Measurements from ENCODE around the gene PRKCQ. TPM values are rescaled to one million over a fixed set of nuclear protein-coding genes. Genes with fewer than 3 reads are reported as not detected.

Gene PRKCQ
- total RNA-seq, 1 experiment from 2014 or later = 0.16 TPM

DNA sequence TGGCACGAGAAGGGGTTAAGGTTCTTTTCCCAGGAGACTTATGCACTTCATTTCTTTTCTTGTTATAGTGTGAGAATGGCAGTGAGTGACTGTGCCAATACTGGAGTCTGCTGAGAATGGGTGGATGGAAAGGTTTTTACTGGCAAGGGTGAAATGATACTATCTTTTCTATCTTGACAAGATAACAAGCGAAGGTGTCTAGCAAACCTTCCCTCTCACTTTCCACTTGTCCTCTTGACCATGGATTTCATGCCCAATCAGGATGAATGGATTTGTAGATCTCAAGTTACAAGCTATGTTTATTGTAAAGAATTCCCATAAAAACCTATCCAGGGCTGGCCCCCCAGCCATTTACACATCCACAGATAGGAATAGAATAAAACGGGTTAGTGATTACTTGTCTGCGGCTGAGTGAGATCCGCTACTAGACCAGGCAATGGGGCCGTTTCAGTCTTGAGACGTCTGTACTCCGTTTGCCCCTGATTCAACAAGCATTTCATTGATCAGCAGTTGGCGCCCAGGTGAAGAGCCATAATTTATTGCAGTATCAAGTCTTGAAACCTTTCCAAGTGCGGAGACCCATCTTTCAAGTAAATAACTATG lies 152.6 kb downstream of the PRKCQ start:
- Histone ChIP-seq H3K9me3 (no peaks in the 10 kb centered on the region), H3K27me3 (peaks cover 4% of the 10 kb centered on the region; the same call in 1 of the 2 replicates), H3K4me3 (no peak overlapping the region), H3K36me3 (no peaks in the 10 kb centered on the region)
- DNase-seq = no peak

DNA sequence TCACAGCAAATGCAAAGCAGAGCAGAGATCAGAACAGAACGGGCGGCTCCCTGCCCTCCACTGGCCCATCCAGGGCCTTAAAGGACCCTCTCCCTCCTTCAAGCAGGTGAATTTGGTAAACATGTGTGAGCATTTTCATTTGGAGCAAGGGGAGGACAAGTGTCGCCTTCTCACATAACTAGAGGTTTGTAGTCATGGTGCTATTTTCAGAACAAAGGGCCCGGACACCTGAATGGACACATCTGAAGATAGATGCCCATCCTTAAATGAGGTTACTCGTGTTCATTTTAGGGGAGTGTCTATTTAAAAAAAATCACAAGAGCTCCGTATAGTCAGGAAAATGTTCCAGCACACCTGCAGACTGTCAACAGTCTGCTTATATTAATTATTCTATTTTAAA lies 153.8 kb downstream of the PRKCQ start:
- H3K9me3 ChIP-seq = no peaks in the 10 kb centered on the region
- H3K4me3 ChIP-seq = no peak overlapping the region
- no peak for DNase-seq

DNA sequence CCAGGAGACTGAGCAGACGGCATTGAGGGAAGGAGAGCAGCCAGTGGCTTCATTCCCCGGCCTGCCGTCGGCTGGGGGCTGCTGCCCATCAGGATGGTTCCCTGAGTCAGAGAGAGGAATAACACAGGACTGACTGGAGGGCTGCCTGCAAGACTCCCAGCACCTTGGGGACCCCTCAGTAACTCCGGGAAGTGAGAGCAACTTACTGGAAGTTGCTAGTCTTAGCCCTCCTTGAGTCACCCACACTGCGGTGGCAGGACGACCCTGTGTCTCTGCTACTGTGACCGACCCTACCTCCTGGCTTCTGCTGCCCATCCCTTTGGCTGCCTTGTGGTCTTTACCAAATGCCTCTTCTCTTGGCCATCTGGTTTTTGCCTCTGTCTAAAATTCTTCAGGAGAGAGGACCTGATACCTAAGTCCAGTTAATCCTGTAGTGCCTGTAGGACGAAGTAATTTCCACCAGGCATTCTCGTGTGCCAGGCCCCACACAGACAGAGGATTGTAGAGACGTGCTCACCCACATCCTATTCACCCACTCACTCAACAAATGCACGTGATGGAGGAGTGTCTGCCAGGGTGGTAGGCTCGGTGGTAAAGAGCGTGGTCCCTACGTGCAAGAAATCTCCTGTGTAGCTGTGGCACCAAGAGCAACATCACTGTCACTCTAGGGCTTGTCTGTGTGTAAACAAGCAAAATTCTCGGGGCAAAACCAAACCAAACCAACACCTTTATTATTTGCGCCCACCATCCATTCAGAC lies 156.5 kb downstream of the PRKCQ start:
- no peaks in the 10 kb centered on the region for H3K9me3 ChIP-seq
- H3K27me3 ChIP-seq = peaks cover 5% of the 10 kb centered on the region; the same call in 1 of the 2 replicates
- H3K36me3 ChIP-seq = no peaks in the 10 kb centered on the region
- H3K4me3 ChIP-seq = no peak overlapping the region
- no peak for DNase-seq

More for the DNA sequence above, 153.8 kb downstream of the PRKCQ start:
- Histone ChIP-seq H3K36me3 (no peaks in the 10 kb centered on the region), H3K27me3 (peaks cover 4% of the 10 kb centered on the region; the same call in 1 of the 2 replicates)

DNA sequence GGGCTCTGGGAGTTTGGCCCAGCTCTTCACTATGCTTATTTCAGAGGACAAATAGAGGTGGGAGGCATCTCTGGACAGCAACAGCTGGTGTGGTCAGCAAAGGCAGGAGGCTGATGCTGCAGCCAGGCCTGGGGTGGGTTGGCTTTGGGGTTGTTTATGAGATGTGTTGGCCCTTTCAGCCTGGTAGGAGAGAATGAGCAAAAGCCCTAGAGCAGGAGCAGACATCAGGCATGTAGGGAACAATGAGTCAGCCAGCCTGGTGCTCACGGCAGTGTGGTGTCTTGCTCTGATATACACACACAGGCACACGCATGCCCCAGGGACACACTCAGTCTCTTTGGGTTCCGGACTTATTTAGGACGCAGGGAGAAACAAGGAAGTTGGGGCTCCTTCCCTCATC lies 157.1 kb downstream of the PRKCQ start:
- no peak overlapping the region for H3K4me3 ChIP-seq
- H3K9me3 ChIP-seq = no peaks in the 10 kb centered on the region
- no peaks in the 10 kb centered on the region for H3K36me3 ChIP-seq
- DNase-seq = peak; percentile 38
- peaks cover 10% of the 10 kb centered on the region for H3K27me3 ChIP-seq

DNA sequence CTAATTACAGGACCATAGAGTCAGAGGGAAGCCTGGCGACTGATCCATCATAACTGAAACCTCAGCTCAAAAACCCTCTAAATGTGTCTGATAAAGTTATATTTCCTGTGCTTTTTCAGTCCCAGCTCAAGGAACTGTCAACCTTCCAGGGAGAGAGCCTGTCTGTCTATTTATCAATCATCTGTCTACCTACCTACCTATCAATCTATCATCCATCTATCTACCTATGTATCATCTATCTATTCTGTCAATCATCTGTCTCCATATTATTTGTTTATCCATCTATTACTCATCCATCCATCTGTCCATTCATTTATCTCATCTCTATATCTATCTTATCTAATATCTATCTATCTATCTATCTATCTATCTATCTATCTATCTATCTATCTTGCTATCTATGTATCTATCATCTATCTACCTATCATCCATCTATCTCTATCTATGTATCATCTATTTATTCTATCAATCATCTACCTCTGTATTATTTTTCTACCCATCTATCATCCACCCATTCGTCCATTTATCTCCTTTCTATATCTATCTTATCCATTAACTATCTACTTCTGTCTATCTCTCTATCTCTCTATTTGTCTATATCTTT lies 161.4 kb downstream of the PRKCQ start:
- DNase-seq = no peak
- H3K4me3 ChIP-seq = no peak overlapping the region
- H3K36me3 ChIP-seq = no peaks in the 10 kb centered on the region
- peaks cover 27% of the 10 kb centered on the region for H3K27me3 ChIP-seq
- no peaks in the 10 kb centered on the region for H3K9me3 ChIP-seq

DNA sequence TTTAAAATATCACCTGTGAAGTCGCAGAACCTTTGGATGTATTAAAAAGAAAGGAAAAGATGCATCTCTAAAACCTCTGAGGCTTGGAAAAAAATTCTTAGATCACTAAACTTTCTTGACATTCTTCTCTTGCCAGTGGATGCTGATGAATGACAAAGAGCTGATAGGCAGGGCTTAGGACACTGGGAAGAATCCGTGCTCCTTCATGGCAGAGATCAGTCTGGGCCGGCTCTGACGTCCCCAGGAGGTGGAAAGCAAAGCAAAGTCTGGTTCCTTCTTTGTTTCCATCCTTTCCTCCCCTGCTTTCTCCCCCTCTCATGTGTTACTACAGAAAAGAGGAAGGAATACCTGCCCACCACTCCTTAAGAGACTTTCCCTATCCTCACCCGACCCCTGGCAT lies 161.9 kb downstream of the PRKCQ start:
- Histone ChIP-seq H3K36me3 (no peaks in the 10 kb centered on the region), H3K9me3 (no peaks in the 10 kb centered on the region), H3K4me3 (no peak overlapping the region), H3K27me3 (peaks cover 27% of the 10 kb centered on the region)
- no peak for DNase-seq

DNA sequence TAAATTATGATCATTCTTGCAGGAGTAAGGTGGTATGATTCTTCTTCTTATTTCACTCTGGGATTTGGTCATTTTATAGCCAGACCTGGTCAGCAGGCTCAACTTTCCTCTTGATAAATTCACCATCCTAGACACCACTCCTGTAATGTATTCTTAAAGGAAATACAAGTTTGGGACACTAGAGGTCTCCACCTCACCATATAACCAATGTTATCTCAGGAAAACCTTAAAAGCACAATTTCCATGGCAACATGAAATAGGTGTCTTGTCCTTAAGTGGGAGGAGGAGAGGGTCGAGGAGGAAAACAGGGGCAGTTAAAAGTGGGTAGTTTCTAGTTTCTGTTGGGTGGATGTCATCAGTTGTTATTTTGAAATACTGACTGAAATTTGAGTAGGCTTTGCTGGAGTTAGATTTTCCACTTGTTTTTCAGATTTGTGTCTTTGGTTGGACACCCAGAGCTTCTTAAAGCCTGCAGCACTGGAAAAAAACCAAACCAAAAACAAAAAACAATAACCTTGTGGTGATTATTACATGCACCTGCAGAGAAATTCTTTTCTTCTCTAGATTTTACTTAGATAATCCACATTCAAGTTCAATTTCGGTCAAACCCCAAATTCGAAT lies 163.1 kb downstream of the PRKCQ start:
- Histone ChIP-seq H3K4me3 (no peak overlapping the region), H3K36me3 (no peaks in the 10 kb centered on the region), H3K9me3 (no peaks in the 10 kb centered on the region), H3K27me3 (peaks cover 27% of the 10 kb centered on the region)
- no peak for DNase-seq

DNA sequence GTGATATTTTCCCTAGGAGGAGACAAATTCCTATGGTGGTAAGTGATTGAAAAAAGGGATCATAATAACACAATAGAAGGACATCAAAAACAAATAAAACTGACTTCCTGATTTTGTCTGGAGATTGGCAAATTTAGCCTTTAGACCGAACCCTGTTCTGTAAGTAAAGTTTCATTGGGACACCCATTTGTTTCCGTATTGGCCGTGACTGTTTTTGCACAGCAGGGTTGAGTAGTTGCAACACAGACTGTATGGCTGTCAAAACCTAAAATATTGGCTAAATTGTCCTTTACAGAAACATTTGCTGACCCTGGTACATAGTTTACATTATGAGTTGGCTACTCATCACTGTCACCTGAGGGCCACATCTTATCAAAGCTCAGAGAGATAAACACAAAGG lies 168.6 kb downstream of the PRKCQ start:
- Histone ChIP-seq H3K9me3 (no peaks in the 10 kb centered on the region), H3K36me3 (no peaks in the 10 kb centered on the region), H3K4me3 (no peak overlapping the region), H3K27me3 (peaks cover 10% of the 10 kb centered on the region)
- DNase-seq = no peak

DNA sequence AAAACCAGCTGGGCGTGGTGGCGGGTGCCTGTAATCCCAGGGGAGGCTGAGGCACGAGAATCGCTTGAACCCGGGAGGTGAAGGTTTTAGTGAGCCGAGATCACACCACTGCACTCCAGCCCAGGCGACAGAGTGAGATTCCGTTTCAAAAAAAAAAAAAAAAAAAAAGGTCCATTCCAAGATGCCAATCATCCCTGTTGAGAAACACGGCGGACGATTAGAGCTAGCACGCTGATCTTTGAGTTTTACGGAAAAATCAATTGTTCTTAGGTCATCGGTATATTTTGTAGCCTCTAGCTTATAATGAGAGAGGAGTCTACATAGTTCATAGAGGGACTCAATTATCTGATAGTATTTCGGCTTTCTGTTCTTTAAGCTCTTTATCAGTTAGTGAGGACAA lies 169.2 kb downstream of the PRKCQ start:
- Histone ChIP-seq H3K36me3 (no peaks in the 10 kb centered on the region), H3K4me3 (no peak overlapping the region), H3K27me3 (peaks cover 10% of the 10 kb centered on the region), H3K9me3 (no peaks in the 10 kb centered on the region)
- no peak for DNase-seq

DNA sequence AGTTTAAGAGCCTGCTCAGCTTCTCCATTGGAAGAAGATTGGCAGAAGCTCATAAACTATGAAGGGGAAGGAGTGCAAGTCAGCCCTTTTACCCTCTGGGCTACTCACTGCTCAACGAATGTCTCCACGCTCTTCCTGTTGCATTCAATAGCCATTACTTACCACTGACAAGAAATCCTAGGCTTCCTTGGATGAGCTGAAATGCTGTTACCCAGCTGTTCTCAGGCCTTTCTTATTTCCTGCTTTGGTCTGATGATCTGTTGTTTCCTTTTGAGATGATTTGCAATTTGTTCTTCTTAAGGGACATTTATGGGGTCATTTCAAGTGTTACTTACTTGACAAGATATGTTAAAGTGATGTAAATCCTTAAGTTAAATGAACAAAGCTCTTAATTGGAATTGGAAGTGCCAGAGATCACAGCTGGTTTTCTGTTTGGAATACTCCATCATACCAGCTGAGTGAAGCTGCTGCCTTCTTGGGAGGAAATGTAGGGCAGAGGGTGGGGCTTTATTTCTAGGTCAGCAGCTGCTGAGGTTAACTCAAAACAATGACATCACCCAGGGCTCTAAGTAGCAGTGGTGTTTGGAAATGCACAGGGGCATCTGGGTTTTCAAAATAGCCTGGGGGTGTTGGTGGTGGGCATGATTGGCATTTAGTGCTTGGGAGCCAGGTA lies 170.0 kb downstream of the PRKCQ start:
- peaks cover 10% of the 10 kb centered on the region for H3K27me3 ChIP-seq
- no peak overlapping the region for H3K4me3 ChIP-seq
- peak; percentile 29 for DNase-seq
- no peaks in the 10 kb centered on the region for H3K9me3 ChIP-seq
- H3K36me3 ChIP-seq = no peaks in the 10 kb centered on the region

DNA sequence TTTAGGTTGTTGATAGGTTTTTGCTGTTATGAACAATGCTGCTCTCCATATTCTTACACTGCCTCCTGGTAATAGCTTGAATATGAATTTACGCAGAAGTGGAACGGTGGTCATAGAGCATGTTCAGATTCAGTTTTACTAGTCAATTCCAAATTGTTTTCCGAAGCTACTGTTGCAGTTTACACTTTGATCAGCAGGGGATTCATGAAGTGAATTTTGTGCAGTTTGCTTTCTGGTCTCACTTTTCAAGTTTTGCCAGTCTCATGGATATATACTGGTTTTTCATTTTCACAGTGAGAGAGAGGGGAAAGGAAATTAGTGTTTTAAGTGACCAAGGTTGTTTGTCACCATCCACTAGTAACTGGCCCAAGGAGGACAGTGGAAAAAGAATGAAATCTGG lies 171.3 kb downstream of the PRKCQ start:
- no peak for DNase-seq
- no peaks in the 10 kb centered on the region for H3K36me3 ChIP-seq
- H3K9me3 ChIP-seq = no peaks in the 10 kb centered on the region
- H3K27me3 ChIP-seq = peaks cover under 1% of the 10 kb centered on the region
- H3K4me3 ChIP-seq = no peak overlapping the region

DNA sequence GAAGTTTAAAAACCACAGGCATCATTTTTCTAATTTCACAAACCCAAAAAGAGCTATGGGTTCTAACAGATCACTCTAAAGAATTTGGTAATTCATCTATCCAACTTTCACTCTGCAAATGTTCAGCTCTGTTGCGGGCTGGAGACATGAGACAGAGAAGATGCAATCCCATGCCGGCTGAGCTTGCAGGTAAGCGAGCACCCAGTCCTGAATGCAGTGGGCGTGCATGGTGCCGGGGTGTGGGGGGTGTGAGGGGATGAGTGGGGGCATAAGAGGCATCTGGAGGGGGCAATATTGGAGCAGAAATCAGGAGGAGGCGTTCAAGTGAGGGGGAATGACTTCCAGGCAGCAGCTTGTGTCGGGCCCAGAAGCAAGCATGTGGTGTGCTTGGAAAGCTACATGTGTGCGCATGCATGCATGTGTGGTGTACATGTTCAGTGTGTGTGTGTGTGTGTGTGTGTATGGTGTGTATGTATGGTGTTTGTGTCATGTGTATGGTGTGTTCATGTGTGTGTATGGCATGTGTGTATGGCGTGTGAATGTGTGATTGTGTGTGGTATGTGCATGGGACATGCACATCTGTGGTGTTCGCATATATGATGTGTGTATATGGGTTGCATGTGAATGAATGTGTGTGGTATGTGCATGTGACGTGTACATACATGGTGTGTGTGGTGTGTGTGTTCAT lies 172.9 kb downstream of the PRKCQ start:
- Histone ChIP-seq H3K4me3 (no peak overlapping the region), H3K27me3 (0 out of 2 replicates have a peak, but pooled peaks cover 3% of the 10 kb centered on the region), H3K9me3 (no peaks in the 10 kb centered on the region), H3K36me3 (no peaks in the 10 kb centered on the region)
- no peak for DNase-seq

DNA sequence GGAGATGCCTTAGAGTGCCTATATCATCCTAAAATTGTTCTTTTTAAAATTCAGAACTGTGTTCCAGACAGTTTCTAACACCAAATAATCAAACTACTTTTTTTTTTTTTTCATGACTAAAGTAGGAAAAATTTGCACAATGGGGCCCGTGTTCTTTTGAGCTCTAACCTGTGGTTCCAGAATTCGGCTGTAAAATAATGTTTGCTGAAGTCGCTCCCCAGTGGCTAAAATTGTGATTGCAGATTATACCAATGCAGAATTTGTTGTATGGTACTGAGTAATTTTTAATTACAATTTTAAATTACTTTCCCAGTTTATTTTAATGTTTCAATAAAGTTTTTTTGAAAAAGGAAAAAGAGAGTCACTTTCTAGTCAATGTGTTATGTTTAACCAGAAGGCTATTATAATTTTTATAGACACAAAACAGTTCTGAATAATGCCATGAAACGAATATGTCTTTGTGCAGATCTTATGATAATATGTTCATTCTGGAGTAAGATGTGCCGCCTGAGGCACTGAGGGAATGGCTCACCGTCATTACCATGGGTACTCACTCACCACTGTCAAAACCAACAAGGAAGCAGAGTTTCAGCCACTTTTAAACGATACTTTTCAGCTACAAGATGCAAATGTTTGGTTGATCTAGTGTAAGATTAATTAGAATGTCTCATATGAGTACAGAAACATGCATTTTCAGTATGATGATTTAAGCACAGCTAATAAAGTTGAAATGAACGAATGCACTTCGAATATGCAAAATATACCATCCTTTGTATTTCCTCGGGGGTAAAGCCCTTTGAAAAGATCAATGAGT lies 173.6 kb downstream of the PRKCQ start:
- Histone ChIP-seq H3K27me3 (0 out of 2 replicates have a peak, but pooled peaks cover 3% of the 10 kb centered on the region), H3K4me3 (no peak overlapping the region), H3K36me3 (no peaks in the 10 kb centered on the region), H3K9me3 (no peaks in the 10 kb centered on the region)
- no peak for DNase-seq

DNA sequence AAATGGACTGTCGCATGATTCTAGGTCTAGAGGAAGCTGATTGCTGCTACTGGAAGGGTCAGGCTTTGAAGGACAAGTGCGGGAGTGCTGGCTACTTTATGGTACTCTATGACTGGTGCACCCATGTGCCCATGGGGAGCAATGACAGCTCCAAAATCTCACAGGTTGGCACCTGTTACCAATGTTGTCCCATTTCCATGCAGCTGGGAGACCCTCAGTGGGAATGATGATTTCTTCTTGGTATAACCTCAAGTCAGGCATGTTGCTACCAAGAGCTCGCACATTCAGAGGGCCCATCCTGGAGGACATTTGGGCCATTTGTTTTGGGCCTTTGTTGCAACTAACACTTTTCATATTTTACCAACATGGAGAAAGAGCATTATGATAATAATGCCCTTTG lies 174.4 kb downstream of the PRKCQ start:
- H3K9me3 ChIP-seq = no peaks in the 10 kb centered on the region

More for the DNA sequence above, 174.4 kb downstream of the PRKCQ start:
- H3K36me3 ChIP-seq = no peaks in the 10 kb centered on the region
- no peak overlapping the region for H3K4me3 ChIP-seq
- DNase-seq = no peak
- H3K27me3 ChIP-seq = 0 out of 2 replicates have a peak, but pooled peaks cover 3% of the 10 kb centered on the region

All from MG63 (cell line).